ENCODE measurements around the gene TULP3.
A peak's percentile ranks its signal among the peaks of the same experiment; 100 is the strongest.

Gene TULP3

GRCh38 chr12:2877047-2877952 lies 13.4 kb upstream of the TULP3 start, which contains the start of the genes FOXM1 and RHNO1:
Gene FOXM1 (minus strand): TSS chr12:2877174. CDS start chr12:2874478, 2,696 bp downstream.
Gene RHNO1 (plus strand): TSS chr12:2877223. CDS start chr12:2885367, 8,144 bp downstream.
- peak; percentile 85 for DNase-seq

- no peak for DNase-seq
Observed at GRCh38 chr12:2877953-2878732, 12.5 kb upstream of the TULP3 start.

GRCh38 chr12:2879853-2880252 lies 10.8 kb upstream of the TULP3 start:
- no peak for DNase-seq

- no peak for DNase-seq
Observed at GRCh38 chr12:2884810-2885209, 5.9 kb upstream of the TULP3 start.

- no peak for DNase-seq
Observed at GRCh38 chr12:2886768-2887450, 3.8 kb upstream of the TULP3 start.

GRCh38 chr12:2890001-2890387 lies 697 bp upstream of the TULP3 start:
- DNase-seq = no peak

GRCh38 chr12:2891240-2892053 lies 756 bp downstream of the TULP3 start:
- DNase-seq = peak; percentile 25

- no peak for DNase-seq
Observed at GRCh38 chr12:2892246-2892645, 1.6 kb downstream of the TULP3 start.

GRCh38 chr12:2893007-2893406 lies 2.3 kb downstream of the TULP3 start:
- DNase-seq = no peak

- no peak for DNase-seq
Observed at GRCh38 chr12:2895051-2895451, 4.4 kb downstream of the TULP3 start.

- no peak for DNase-seq
Observed at GRCh38 chr12:2895511-2895910, 4.8 kb downstream of the TULP3 start.

GRCh38 chr12:2897418-2897817 lies 6.7 kb downstream of the TULP3 start:
- DNase-seq = no peak

GRCh38 chr12:2900642-2901041 lies 10.0 kb downstream of the TULP3 start:
- no peak for DNase-seq

GRCh38 chr12:2902272-2902880 lies 11.7 kb downstream of the TULP3 start:
- no peak for DNase-seq

- no peak for DNase-seq
Observed at GRCh38 chr12:2904260-2904659, 13.6 kb downstream of the TULP3 start.

- DNase-seq = no peak
Observed at GRCh38 chr12:2912216-2912575, 21.5 kb downstream of the TULP3 start.

GRCh38 chr12:2919249-2919648 lies 28.6 kb downstream of the TULP3 start:
- DNase-seq = no peak

- DNase-seq = no peak
Observed at GRCh38 chr12:2922329-2922728, 31.6 kb downstream of the TULP3 start.

GRCh38 chr12:2923057-2923456 lies 32.4 kb downstream of the TULP3 start:
- no peak for DNase-seq

- no peak for DNase-seq
Observed at GRCh38 chr12:2924019-2924418, 33.3 kb downstream of the TULP3 start.

- DNase-seq = no peak
Observed at GRCh38 chr12:2925322-2925995, 34.8 kb downstream of the TULP3 start.

All from activated naive CD4-positive, alpha-beta T cell treated with anti-CD3 and anti-CD28 coated beads, Interleukin-2, amount 50 U/mL, for 16 hours (primary cell).